GM12878 (cell line): Measurements from ENCODE around the gene LPIN3. TPM values are rescaled to one million over a fixed set of nuclear protein-coding genes. Genes with fewer than 3 reads are reported as not detected.

Source experiments
- ATAC-seq: fragments of 200-7000 bp; cut with Tn5 transposase; 3 replicates; pipeline ENCODE4 v1.9.1; 2020; ENCODE audit warnings: mild to moderate bottlenecking, moderate library complexity
- BruUV-seq: library from RNA; stranded (reverse); fragments of 400-500 nt; replicated peaks from 2 replicates; lab custom pipeline; 2021; lab: Mats Ljungman, UMichigan
- CTCF ChIA-PET: fragments of 300-600 bp; sonication (Branson Sonifier 250); formaldehyde crosslinking; extraction: SDS; loops from one replicate; lab custom pipeline; 2021; ENCODE audit warnings: inconsistent platforms; lab: Yijun Ruan, JAX
- POLR2A ChIA-PET: fragments of 350-600 bp; formaldehyde crosslinking; extraction: SDS; loops from one replicate; lab custom pipeline; 2021; ENCODE audit warnings: inconsistent platforms; lab: Charles Lee
- RAD21 ChIA-PET: fragments of 300-600 bp; sonication (Branson Sonifier 250); formaldehyde crosslinking; loops from one replicate; lab custom pipeline; 2023; ENCODE audit warnings: antibody characterized with exemption; ENCODE audit not compliant: unreplicated experiment; lab: Charles Lee
- SMC1A ChIA-PET: fragments of 300-600 bp; sonication (Branson Sonifier 250); formaldehyde crosslinking; loops from one replicate; lab custom pipeline; 2023; ENCODE audit not compliant: unreplicated experiment, uncharacterized antibody; lab: Charles Lee
- DNase-seq: peaks from one replicate; pipeline ENCODE4 v3.0.0-alpha.2; 2011; ENCODE audit warnings: low read depth, low spot score
- FAIRE-seq: peaks from 3 replicates; lab custom pipeline; 2011; peaks lifted over from hg19 to GRCh38; lab: Jason Lieb, UNC
- H2AFZ ChIP-seq: 2 replicates; pipeline ENCODE4 v1.6.0; 2011; ENCODE audit warnings: low read depth, low read length, control low read depth; ENCODE audit not compliant: control insufficient read depth
- H3K27ac ChIP-seq: 2 replicates; pipeline ENCODE4 v1.5.1; 2011; ENCODE audit warnings: control low read depth; ENCODE audit not compliant: control insufficient read depth, insufficient read depth
- H3K27me3 ChIP-seq, 2 experiments: replicated peaks in 1 of 2; 2 replicates each; pipeline versions ENCODE4 v1.6.0 to v1.6.1; 2011; ENCODE audit warnings: low read length in 1 of 2; ENCODE audit not compliant: control insufficient read depth in 2 of 2, insufficient read depth in 2 of 2
- H3K36me3 ChIP-seq, 2 experiments: 2 replicates each; pipeline ENCODE4 v1.5.1; 2011; ENCODE audit warnings: low read length in 1 of 2; ENCODE audit not compliant: control insufficient read depth in 2 of 2, insufficient read depth in 2 of 2
- H3K4me1 ChIP-seq: 2 replicates; pipeline ENCODE4 v1.6.1; 2011; ENCODE audit warnings: mild to moderate bottlenecking, low read length, moderate library complexity, mixed read lengths; ENCODE audit not compliant: control insufficient read depth, insufficient read depth
- H3K4me2 ChIP-seq: 2 replicates; pipeline ENCODE4 v1.6.0; 2011; ENCODE audit warnings: control low read depth; ENCODE audit not compliant: control insufficient read depth, insufficient read depth
- H3K4me3 ChIP-seq: fragments of 200-600 bp; sonication (generic); 2 replicates; pipeline ENCODE4 v1.5.1; 2016
- H3K79me2 ChIP-seq: 2 replicates; pipeline ENCODE4 v1.6.0; 2011; ENCODE audit warnings: low read length; ENCODE audit not compliant: control insufficient read depth, insufficient read depth
- H3K9ac ChIP-seq: 2 replicates; pipeline ENCODE4 v1.8.0; 2011; ENCODE audit warnings: low read length, control low read depth, mixed read lengths; ENCODE audit not compliant: control insufficient read depth, insufficient read depth
- H3K9me3 ChIP-seq: replicated peaks from 3 replicates; pipeline ENCODE4 v1.5.1; 2011; ENCODE audit warnings: mild to moderate bottlenecking, low read length; ENCODE audit not compliant: control insufficient read depth, insufficient read depth
- H4K20me1 ChIP-seq: 2 replicates; pipeline ENCODE4 v1.6.0; 2011; ENCODE audit not compliant: control insufficient read depth, insufficient read depth
- BMI1 ChIP-seq: fragments of 450-650 bp; IDR thresholded peaks from 2 replicates; pipeline ENCODE4 v1.6.1; 2016; ENCODE audit warnings: mild to moderate bottlenecking, moderate library complexity, borderline replicate concordance
- CHD1 ChIP-seq: IDR thresholded peaks from 2 replicates; pipeline ENCODE4 v1.6.1; 2012; ENCODE audit warnings: low read depth, low read length, improper control_type of control experiment
- CHD4 ChIP-seq: fragments of 200-600 bp; sonication (generic); IDR thresholded peaks from 2 replicates; pipeline ENCODE4 v1.6.1; 2016; ENCODE audit warnings: mild to moderate bottlenecking
- FOXM1 ChIP-seq: IDR thresholded peaks from 2 replicates; pipeline ENCODE4 v1.6.1; 2012; ENCODE audit warnings: low read depth, mild to moderate bottlenecking, inconsistent platforms, low read length, moderate library complexity
- HDGF ChIP-seq: fragments of 450-650 bp; IDR thresholded peaks from 2 replicates; pipeline ENCODE4 v1.6.1; 2016; ENCODE audit warnings: antibody characterized with exemption
- LARP7 ChIP-seq: fragments of 450-650 bp; IDR thresholded peaks from 2 replicates; pipeline ENCODE4 v1.6.1; 2017; ENCODE audit warnings: mild to moderate bottlenecking
- NR2F1 ChIP-seq: fragments of 450-650 bp; conservative IDR thresholded peaks from 2 replicates; pipeline ENCODE4 v1.6.1; 2017; ENCODE audit warnings: mild to moderate bottlenecking
- PAX8 ChIP-seq: fragments of 450-650 bp; IDR thresholded peaks from 2 replicates; pipeline ENCODE4 v1.6.1; 2017; ENCODE audit warnings: mild to moderate bottlenecking, moderate library complexity
- RBBP5 ChIP-seq: fragments of 200-600 bp; sonication (generic); conservative IDR thresholded peaks from 2 replicates; pipeline ENCODE4 v1.6.1; 2016
- SIX5 ChIP-seq: IDR thresholded peaks from 2 replicates; pipeline ENCODE4 v1.6.1; 2011; ENCODE audit warnings: mild to moderate bottlenecking, low read depth, low read length, moderate library complexity; ENCODE audit not compliant: severe bottlenecking
- TARDBP ChIP-seq: IDR thresholded peaks from 2 replicates; pipeline ENCODE4 v1.6.1; 2016; ENCODE audit warnings: borderline replicate concordance
- TBL1XR1 ChIP-seq: IDR thresholded peaks from 2 replicates; pipeline ENCODE4 v1.6.1; 2012; ENCODE audit warnings: low read depth, low read length, improper control_type of control experiment
- TCF12 ChIP-seq: IDR thresholded peaks from 2 replicates; pipeline ENCODE4 v1.6.1; 2011; ENCODE audit warnings: low read depth, mild to moderate bottlenecking, low read length
- ZZZ3 ChIP-seq: IDR thresholded peaks from 2 replicates; pipeline ENCODE4 v1.6.1; 2011; ENCODE audit warnings: low read depth; ENCODE audit not compliant: control insufficient read depth, insufficient read length
- WGBS: methylation state at CpG from one replicate; pipeline ENCODE4 v1.1.6; 2016; ENCODE audit warnings: low lambda C conversion rate; ENCODE audit not compliant: insufficient replicate concordance, insufficient coverage; ENCODE audit errors: missing lambda C conversion rate; 5-methylcytosine and 5-hydroxymethylcytosine counted together
- in situ Hi-C: fragments of 300-500 bp; cut with MboI; formaldehyde crosslinking; loops from 9 replicates; pipeline ENCODE4 v1.14.3; 2018; ENCODE audit warnings: mixed read lengths
- intact Hi-C: fragments of 100-400 bp; cut with micrococcal nuclease; formaldehyde crosslinking; loops from one replicate; pipeline ENCODE4 v1.14.2; 2022; ENCODE audit not compliant: unreplicated experiment
- polyA plus RNA-seq, 11 experiments: library from polyadenylated mRNA; depleted of rRNA in 4 of 11; unstranded in 6 of 11; stranded (reverse) in 5 of 11; fragments of >200 nt; fragmentation: Nextera tagmentation in 4 of 11; fragmentation: Illumina TruSeq in 1 of 11; extraction: Ambion mirVana in 4 of 11; extraction: Trizol in 1 of 11; gene quantifications; 1 replicate in 1 of 11; 2 replicates in 10 of 11; pipeline versions ENCODE4 v1.2.1 to v1.2.3, GENCODE V29; 2011 to 2016; ENCODE audit warnings: inconsistent platforms in 2 of 11, missing spikeins in 2 of 11, low read depth in 1 of 11
- total RNA-seq, 4 experiments: library from RNA; depleted of rRNA in 3 of 4; stranded (reverse); fragments of >200 nt in 3 of 4; fragmentation: Illumina TruSeq in 1 of 4; extraction: Trizol in 1 of 4; gene quantifications; 2 replicates each; pipeline versions ENCODE4 v1.2.1 to v1.2.3, GENCODE V29; 2013 to 2021
- TF ChIP-seq, protein P1 (sequence below): fragments of 450-650 bp; IDR thresholded peaks from 2 replicates; pipeline ENCODE4 v1.6.1; 2017; ENCODE audit warnings: antibody characterized with exemption, mild to moderate bottlenecking, moderate library complexity
- TF ChIP-seq, protein P2 (sequence below): fragments of 450-650 bp; IDR thresholded peaks from 2 replicates; pipeline ENCODE4 v1.6.1; 2016; ENCODE audit warnings: mild to moderate bottlenecking
- TF ChIP-seq, protein P3 (sequence below): fragments of 450-650 bp; IDR thresholded peaks from 2 replicates; pipeline ENCODE4 v1.6.1; 2018; ENCODE audit warnings: borderline replicate concordance, mild to moderate bottlenecking; ENCODE audit not compliant: partially characterized antibody

LPIN3 gene
- total and polyA plus RNA-seq, 10 of the 15 experiments (the other 5 are each of a cell fraction or from before 2014, with no cell fraction given): 0.13 to 1.3 (median 0.51) TPM

DNA sequence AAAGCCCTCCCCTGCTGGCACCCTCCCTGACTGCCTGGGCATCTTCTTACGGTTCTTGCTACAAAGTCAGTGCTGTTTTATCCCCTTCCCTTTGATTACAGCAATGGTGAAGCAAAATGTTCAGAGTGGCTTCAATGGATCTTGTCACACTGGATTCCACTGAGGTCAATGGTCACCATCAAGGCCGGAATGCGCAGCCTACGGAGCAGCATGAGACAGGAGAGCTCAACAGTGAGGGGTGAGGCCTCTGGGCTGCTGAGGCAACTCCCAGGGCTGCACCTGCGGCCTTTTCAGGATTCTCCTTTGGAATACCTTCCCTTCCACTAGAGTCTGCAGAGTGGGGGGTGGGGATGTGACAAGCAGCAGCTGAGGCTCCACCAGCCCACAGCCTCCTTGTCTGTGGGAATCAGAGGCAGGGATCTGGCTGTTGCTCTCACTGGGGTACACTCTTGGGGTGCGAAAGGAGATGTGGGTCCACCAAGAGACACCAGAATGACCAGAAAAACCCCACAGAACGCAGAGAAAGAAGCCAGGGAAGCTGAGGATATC is 66.3 kb downstream of the LPIN3 start (continued):
- TF ChIP-seq TARDBP (no peak), PAX8 (no peak), FOXM1 (no peak)
- TF ChIP-seq, protein P1, sequence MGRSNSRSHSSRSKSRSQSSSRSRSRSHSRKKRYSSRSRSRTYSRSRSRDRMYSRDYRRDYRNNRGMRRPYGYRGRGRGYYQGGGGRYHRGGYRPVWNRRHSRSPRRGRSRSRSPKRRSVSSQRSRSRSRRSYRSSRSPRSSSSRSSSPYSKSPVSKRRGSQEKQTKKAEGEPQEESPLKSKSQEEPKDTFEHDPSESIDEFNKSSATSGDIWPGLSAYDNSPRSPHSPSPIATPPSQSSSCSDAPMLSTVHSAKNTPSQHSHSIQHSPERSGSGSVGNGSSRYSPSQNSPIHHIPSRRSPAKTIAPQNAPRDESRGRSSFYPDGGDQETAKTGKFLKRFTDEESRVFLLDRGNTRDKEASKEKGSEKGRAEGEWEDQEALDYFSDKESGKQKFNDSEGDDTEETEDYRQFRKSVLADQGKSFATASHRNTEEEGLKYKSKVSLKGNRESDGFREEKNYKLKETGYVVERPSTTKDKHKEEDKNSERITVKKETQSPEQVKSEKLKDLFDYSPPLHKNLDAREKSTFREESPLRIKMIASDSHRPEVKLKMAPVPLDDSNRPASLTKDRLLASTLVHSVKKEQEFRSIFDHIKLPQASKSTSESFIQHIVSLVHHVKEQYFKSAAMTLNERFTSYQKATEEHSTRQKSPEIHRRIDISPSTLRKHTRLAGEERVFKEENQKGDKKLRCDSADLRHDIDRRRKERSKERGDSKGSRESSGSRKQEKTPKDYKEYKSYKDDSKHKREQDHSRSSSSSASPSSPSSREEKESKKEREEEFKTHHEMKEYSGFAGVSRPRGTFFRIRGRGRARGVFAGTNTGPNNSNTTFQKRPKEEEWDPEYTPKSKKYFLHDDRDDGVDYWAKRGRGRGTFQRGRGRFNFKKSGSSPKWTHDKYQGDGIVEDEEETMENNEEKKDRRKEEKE: no peak
- TF ChIP-seq, all 136 proteins: peak for 0

DNA sequence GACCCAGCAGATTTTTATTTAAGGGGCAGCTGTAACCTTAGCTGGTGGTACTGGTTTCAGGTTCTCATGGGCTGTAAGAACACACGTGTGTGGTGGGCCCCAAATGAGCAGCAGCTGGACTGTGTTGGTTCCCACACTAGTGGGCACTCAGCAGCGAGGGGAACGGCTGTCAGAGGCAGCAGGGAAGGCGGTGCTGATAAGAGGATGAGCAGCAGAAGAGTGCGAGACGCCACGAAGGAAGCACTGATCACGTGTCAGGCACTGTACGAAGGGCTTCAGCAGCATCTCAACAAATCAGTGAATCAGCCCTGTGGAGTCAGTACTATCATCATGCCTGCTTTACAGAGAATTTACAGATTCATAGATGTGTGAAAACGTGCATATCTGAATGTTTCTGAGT is 67.0 kb downstream of the LPIN3 start:
- no peak overlapping the region for H3K9ac ChIP-seq
- H3K9me3 ChIP-seq: no peaks in the 10 kb centered on the region
- ChIA-PET CTCF (no interaction called here), RAD21 (interaction anchor here (0.6 kb wide), 1 partner anchor 243 kb away, joined by 3 read pairs; no protein-coding TSS in a partner anchor), SMC1A (interaction anchor here (0.8 to 2.2 kb wide), 2 partner anchors 9 to 109 kb away, joined by 3 to 4 read pairs; no protein-coding TSS in a partner anchor), POLR2A (no interaction called here)
- intact Hi-C loops (no loop called here), in situ Hi-C loops (no loop called here)
- DNase-seq: no peak
- no peaks in the 10 kb centered on the region for H3K27me3 ChIP-seq
- peaks cover 8 to 19% of the 10 kb centered on the region in 2 experiments for H3K36me3 ChIP-seq
- no peaks in the 10 kb centered on the region for H3K79me2 ChIP-seq
- H3K4me2 ChIP-seq: no peak overlapping the region
- H2AFZ ChIP-seq: no peak overlapping the region
- 77% methylated on average over 10 of the region's 10 CpGs for WGBS
- H3K4me3 ChIP-seq: no peak overlapping the region
- ATAC-seq: no peak
- BruUV-seq: no TSS peak
- H3K4me1 ChIP-seq: peaks cover 17% of the 10 kb centered on the region
- FAIRE-seq: no peak
- H3K27ac ChIP-seq: no peak overlapping the region
- no peaks in the 10 kb centered on the region for H4K20me1 ChIP-seq
- TF ChIP-seq TARDBP (no peak), RBBP5 (no peak), CHD4 (no peak), NR2F1 (no peak), LARP7 (no peak), TBL1XR1 (no peak), ZZZ3 (no peak), CHD1 (no peak), BMI1 (no peak), SIX5 (no peak), HDGF (no peak), TCF12 (no peak)
- TF ChIP-seq, protein P2, sequence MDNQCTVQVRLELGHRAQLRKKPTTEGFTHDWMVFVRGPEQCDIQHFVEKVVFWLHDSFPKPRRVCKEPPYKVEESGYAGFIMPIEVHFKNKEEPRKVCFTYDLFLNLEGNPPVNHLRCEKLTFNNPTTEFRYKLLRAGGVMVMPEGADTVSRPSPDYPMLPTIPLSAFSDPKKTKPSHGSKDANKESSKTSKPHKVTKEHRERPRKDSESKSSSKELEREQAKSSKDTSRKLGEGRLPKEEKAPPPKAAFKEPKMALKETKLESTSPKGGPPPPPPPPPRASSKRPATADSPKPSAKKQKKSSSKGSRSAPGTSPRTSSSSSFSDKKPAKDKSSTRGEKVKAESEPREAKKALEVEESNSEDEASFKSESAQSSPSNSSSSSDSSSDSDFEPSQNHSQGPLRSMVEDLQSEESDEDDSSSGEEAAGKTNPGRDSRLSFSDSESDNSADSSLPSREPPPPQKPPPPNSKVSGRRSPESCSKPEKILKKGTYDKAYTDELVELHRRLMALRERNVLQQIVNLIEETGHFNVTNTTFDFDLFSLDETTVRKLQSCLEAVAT: no peak
- TF ChIP-seq, protein P3, sequence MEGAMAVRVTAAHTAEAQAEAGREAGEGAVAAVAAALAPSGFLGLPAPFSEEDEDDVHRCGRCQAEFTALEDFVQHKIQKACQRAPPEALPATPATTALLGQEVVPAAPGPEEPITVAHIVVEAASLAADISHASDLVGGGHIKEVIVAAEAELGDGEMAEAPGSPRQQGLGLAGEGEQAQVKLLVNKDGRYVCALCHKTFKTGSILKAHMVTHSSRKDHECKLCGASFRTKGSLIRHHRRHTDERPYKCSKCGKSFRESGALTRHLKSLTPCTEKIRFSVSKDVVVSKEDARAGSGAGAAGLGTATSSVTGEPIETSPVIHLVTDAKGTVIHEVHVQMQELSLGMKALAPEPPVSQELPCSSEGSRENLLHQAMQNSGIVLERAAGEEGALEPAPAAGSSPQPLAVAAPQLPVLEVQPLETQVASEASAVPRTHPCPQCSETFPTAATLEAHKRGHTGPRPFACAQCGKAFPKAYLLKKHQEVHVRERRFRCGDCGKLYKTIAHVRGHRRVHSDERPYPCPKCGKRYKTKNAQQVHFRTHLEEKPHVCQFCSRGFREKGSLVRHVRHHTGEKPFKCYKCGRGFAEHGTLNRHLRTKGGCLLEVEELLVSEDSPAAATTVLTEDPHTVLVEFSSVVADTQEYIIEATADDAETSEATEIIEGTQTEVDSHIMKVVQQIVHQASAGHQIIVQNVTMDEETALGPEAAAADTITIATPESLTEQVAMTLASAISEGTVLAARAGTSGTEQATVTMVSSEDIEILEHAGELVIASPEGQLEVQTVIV: no peak
